Astrocyte of the spinal cord (primary cell): Measurements from ENCODE around the gene FKBP15.
A peak's percentile ranks its signal among the peaks of the same experiment; 100 is the strongest.

Experiments used
- DNase-seq: peaks from one replicate; pipeline ENCODE4 v3.0.0; 2011; ENCODE audit warnings: low read depth, low spot score
- H3K4me3 ChIP-seq: 2 replicates; pipeline ENCODE4 v1.5.1; 2011; ENCODE audit warnings: low read depth, mild to moderate bottlenecking, low read length, moderate library complexity
- in situ Hi-C: cut with HindIII; loops from 2 replicates; pipeline ENCODE4 v1.10.0; 2017; ENCODE audit warnings: low sequenced_read_pairs
- TF ChIP-seq, protein P1 (sequence below): IDR thresholded peaks from 2 replicates; pipeline ENCODE4 v1.5.1; 2012; ENCODE audit warnings: low read depth, mild to moderate bottlenecking, low read length, inconsistent platforms

FKBP15 gene

DNA sequence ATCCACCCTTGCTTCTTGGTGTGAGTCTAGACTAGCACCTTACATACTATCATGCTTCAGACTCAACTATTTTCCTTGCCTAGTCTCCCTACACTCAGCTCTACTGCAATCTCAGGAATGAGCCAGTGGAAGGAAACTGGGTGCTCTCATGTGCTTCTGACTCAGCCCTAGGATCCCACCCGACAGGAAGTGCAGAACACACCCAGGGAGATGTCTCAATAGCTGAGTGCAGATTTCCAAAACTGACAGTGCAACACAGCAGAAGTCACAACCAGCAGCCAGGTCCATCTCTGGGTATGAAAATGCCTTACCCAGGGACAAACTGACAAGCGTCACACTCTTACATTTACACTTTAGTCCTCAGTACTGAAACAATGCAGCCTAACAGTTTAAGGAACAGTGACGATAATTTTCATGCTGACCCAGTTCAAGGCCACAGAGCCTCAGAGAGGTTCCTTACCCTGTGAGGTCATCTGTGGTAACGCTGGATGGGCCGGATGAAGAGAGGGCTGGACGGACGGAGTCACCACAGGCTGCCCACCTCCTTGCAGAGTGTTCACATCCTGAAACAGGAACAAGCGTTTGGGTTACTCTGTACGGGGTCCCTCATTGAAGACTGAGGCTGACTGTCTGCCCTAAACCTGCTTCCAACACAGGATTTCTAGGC lies 33.0 kb downstream of the FKBP15 start:
- TF ChIP-seq, protein P1, sequence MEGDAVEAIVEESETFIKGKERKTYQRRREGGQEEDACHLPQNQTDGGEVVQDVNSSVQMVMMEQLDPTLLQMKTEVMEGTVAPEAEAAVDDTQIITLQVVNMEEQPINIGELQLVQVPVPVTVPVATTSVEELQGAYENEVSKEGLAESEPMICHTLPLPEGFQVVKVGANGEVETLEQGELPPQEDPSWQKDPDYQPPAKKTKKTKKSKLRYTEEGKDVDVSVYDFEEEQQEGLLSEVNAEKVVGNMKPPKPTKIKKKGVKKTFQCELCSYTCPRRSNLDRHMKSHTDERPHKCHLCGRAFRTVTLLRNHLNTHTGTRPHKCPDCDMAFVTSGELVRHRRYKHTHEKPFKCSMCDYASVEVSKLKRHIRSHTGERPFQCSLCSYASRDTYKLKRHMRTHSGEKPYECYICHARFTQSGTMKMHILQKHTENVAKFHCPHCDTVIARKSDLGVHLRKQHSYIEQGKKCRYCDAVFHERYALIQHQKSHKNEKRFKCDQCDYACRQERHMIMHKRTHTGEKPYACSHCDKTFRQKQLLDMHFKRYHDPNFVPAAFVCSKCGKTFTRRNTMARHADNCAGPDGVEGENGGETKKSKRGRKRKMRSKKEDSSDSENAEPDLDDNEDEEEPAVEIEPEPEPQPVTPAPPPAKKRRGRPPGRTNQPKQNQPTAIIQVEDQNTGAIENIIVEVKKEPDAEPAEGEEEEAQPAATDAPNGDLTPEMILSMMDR: no peak
- no peak overlapping the region for H3K4me3 ChIP-seq
- in situ Hi-C loops: no loop called here
- DNase-seq: peak; percentile 79

DNA sequence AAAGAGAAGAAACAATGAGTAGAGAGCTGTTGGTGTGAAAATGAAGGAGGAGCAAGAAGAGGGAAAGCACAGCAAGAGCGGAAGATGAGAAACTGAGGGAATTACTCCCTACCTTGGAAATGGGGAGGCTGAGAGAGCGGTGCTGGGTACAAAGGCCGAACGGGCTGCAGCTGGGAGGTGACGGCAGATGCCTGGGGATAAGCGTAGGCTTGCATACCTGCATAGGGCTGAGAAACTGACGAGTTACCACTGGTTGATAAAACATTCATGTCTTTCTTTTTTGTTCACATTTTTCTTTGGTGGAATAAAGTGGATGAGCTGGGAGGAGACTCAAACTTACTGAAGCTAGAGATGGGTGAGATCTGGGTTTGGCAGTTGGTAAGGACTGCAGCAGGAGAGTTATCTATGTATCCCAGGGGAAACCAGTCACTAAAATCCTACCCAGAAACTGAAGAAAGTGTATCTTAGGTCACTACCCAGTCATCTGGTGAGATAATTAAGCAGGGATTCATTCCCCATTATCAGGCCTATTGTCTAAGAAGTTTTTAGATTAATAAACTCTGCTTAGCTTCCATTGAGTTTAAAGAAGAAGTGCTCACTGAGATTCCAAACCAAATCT lies 34.8 kb downstream of the FKBP15 start:
- TF ChIP-seq, protein P1: no peak
- no peak overlapping the region for H3K4me3 ChIP-seq
- in situ Hi-C loops: no loop called here
- DNase-seq: no peak

DNA sequence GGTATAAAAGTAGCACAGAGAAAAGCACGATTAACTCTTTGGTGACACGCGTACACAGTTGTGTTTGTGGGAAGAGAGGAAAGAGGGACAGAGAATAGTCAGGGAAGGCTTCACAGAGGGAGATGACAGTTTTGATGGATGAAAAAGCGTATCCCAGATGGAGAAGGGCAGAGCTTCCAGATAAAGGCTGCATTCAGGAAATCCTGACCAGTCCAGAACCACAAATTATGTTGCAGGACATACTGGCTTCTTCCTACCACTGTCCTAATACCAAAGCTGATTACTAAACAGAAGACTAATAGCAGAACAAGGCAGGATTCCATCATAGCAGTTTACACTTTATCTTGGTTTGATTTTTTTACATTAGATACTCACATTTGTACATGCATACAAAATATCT lies 35.8 kb downstream of the FKBP15 start:
- TF ChIP-seq, protein P1: no peak
- in situ Hi-C loops: no loop called here
- no peak for DNase-seq
- no peak overlapping the region for H3K4me3 ChIP-seq

DNA sequence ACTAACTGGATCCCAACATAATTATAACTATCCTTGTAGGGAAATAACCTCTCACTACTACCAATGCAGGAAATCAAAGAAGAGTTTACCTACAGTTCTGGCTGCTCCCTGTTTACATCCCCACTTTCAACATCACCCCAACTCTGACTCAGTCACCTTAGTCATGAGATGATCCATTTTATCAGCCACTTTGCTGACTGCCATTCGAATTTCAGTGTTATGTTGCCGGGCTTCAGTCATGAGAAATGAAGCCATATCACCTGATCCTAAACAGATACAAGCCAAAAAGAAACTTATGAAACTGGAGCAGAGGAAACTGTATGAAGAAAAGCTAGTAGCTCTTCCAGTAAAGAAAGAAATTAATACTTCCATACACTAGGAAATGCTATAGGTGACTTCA lies 36.5 kb downstream of the FKBP15 start:
- DNase-seq: no peak
- H3K4me3 ChIP-seq: no peak overlapping the region
- in situ Hi-C loops: no loop called here
- TF ChIP-seq, protein P1: no peak

DNA sequence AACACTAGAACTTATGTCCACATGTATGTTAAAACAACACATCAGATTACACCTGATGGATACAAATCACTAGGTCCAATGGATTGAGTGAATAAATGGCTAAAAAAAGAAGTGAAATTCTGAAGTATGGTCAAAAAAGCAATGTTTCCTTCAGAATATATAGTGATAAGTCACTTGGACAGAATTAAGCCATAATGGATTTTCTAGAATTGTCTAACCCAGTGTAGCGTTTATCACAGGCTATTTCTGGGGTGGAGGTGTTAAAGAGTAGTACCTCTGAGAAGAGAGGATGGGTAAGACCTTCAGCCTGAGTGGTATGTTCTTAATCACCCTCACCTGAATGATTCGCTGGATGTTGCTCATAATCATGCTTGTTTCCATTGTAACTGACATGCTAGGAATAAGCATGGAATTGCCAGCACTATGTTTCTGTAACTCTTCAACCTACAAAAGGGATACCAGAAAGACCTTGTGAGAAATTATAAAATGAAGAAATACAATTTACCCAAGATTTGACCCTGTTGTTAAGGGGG lies 37.1 kb downstream of the FKBP15 start:
- in situ Hi-C loops: no loop called here
- no peak overlapping the region for H3K4me3 ChIP-seq
- no peak for DNase-seq
- TF ChIP-seq, protein P1: no peak

DNA sequence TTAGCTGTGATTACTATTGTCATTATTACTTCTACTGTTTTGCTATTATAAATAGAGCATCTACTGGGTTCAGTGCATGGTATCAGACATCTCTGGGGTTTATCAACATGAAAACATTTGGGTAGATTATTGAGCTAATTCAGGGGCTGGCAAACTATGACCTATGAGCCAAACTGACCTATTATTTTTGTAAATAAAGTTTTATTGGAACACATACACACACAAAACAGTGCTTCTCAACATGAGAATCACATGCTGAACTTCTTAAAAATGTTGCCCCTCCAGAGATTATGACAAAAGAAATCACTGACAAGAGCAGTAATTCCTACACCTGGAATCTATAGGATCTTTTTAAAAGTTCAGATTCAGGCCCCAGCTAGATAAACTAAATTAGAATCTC lies 39.9 kb downstream of the FKBP15 start:
- DNase-seq: no peak
- H3K4me3 ChIP-seq: no peak overlapping the region
- in situ Hi-C loops: no loop called here
- TF ChIP-seq, protein P1: no peak
